Inflammatory macrophage (primary cell): Measurements from ENCODE around the gene NAA50.

Experiments used
- DNase-seq, 2 donors: peaks; one replicate each; pipeline ENCODE4 v3.0.0-alpha.2; 2020 to 2022
- total RNA-seq, 18 experiments: gene quantifications; one replicate each; lab custom pipeline; 2026; ENCODE audit warnings: mixed read lengths in 6 of 18, inconsistent platforms in 2 of 18; lab: John Stamatoyannopoulos, UW

NAA50 gene
- total RNA-seq = 98.9 to 329 (median 222) reads per million in 18 experiments

DNA sequence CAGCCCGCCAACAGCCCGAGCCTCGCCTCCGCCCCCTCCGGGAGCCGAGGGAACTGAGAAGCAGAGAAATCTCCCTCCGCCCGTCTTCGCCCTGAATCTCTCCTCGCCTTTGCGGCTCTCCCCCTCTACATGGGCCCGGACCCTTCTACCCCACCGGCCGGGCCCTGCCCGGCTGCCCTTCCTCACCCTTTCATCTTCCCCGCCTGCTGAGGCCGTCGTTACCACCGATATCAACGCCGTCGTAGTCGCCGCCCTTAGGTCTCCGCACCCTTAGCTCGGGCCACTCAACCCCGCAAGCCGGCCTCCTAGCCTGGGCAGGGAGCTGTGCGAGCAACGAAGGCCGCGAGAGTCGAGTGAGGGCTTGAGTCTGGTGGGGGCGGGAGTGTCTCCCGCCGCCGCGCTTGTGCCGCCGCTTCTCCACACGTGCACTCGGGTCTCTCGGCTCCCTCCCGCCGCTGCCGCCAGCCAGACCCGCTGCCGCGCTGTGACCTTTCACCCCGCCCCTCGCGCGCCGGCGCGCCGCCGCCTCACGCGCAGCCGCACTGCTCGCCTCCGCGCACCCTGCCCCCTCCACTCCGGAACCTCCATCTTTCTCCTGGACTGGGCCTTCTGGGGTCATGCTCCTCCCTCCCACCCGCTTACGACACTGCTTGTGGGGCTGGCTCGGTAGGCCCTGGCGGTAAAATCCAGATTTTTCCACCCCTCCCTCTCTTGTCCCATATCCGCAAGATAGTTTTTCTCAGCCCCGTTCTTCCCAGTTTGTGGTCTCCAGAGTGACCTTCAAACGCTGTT is at the start of gene NAA50:
Gene NAA50 (minus strand): TSS at position 494 of the 792 bp plus-strand sequence. CDS start 300 bp downstream, at position 194.
- DNase-seq = peak; percentile 96

DNA sequence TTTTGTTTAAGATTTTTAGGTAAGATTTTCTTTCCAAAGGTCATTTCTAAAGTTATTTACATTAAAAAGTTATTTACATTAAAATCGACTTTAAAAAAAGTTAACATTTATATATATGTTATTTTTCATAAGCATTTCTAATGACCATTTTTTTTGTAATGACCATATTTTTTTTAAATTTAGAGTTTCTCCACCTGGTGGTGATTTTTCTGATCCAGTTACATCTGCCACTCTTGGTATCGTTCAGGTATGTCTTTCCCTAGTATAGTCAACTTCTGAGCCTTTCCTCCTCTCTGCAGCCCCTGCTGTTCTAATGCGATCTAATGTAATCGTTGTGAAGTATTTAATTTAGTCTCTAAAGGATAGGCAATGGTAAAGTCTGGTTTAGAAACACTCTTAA is 49.6 kb upstream of the NAA50 start:
- no peak for DNase-seq

DNA sequence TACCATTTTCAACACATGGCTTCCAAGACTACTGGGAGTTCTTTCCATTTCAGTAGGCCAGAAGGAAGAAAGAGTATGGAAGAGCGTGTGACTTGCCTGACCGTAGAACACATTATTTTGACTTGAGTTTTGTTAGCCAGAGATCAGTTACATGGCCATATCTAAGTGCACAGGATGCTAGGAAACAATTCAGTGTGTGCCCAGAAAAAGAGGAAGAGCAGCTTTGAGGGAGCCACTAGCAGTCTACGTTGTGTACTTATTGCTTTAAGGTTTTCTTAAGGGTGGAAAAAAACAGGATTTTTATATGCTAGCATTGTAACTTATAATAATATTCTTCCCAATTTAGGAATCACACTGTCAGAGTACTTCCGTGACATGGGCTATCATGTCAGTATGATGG is 48.5 kb upstream of the NAA50 start:
- no peak for DNase-seq

DNA sequence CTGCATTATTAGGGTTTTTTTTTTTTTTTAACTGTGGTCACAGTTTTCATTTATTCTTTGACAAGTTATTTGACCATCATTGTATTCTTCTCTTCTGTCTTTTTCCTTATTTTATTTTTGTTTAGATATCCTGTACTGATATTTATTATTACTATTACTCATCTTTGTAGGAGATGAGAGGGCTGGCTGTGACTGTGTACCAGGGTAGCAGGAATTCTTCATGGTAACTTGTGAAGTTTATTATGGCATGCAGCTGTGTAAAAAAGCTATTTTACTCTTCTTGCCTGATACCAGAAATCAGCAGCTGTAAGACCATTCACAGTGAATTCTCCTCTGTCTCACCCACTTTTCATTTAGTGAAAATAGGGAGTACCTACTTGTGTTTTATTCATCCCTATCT is 45.3 kb upstream of the NAA50 start:
- DNase-seq = no peak

GRCh38 chr3:113783980-113784379 is 37.9 kb upstream of the NAA50 start:
- peak; percentile 34 to 51 for DNase-seq

- peak; percentile 61 to 76 for DNase-seq
Measured at GRCh38 chr3:113783463-113783862, 37.4 kb upstream of the NAA50 start.

DNA sequence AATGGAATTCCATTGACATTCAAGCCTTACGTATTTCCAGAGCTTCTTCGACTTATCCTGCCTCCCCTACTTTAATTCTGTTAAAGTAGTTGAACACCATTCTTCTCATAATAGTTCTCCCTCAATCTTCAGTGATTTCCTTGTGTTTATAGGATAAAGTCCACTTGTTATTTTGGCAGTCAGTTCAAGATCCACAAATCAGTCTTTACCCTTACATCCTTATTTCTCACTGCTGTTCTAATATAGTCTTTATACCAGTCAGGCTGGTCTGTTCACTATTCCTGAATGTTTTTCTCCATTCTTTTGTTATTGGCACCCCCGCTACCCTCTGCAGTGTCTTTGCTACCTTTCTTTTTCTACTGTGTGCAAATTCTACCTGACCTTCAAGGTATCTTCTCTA is 30.5 kb upstream of the NAA50 start:
- no peak for DNase-seq

- peak; percentile 73 to 80 for DNase-seq
Measured at GRCh38 chr3:113775516-113775915, 29.5 kb upstream of the NAA50 start.

DNA sequence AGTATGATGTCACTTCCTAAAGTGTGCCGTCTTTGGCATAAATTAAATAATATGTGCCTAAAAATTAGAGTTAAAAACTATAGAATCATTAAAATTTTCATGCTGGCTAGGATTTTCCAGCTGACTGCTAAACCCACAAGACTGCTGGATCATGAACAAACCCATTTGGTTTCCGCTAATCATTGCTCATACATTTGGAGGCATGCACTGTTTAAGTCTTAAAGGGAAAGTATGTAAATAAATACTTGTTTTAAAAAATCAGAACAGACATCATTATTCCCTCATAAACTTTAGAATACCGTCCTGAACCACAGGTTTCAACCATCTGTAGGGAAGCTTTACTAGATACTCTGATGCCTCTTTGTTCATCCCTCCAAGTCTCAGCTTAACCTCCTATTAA is 27.3 kb upstream of the NAA50 start:
- no peak for DNase-seq

DNA sequence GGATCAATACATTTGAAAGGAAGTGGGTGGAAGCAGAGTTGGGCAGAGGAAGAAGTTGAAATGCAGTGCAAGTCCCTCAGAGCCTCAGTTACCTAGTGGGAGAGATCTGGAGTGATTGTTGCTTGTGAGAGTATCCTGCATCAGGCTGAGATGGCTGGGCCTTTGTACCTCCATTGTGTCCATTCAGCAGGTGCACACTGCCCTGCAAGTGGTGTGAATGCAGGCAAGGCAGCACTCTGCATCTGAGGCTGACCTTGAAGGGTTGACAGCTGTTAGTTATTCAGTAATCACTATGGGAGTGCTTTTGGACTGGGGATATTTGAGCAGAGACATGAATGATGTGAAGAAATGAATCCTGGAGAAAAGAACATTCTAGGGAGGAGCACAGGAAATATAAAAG is 25.9 kb upstream of the NAA50 start:
- no peak for DNase-seq

GRCh38 chr3:113769551-113769950 is 23.5 kb upstream of the NAA50 start:
- DNase-seq = peak; percentile 37 to 43

GRCh38 chr3:113764698-113765097 is 18.6 kb upstream of the NAA50 start:
- peak in 1 of 2 donors; percentile 1 for DNase-seq

DNA sequence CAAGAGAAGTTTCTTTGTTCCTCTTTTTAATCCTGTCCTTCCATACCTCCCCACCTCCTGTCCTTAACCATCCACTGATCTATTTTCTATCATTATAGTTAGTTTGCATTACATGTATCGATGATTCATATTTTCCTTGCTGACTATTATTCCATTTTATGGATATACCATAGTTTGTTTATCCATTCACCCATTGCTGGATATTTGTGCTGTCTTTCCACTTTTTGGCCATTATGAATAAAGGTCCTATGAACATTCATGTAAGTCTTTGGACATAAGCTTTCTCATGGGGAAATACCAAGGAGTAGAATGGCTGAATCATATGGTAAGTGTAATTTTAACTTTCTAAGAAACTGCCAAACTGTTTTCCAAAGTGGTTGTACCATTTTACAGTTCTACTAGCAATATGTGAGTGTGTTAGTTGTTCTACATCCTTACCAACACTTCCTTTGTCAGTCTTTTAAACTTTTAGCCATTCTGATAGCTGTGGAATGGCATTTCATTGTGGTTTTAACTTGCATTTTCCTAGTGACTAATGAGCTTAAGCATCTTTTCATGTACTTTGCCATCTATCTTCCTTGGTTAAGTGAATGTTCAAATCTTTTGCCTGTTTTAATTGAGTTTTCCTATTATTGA is 12.5 kb upstream of the NAA50 start:
- peak in 1 of 2 donors; percentile 2 for DNase-seq

DNA sequence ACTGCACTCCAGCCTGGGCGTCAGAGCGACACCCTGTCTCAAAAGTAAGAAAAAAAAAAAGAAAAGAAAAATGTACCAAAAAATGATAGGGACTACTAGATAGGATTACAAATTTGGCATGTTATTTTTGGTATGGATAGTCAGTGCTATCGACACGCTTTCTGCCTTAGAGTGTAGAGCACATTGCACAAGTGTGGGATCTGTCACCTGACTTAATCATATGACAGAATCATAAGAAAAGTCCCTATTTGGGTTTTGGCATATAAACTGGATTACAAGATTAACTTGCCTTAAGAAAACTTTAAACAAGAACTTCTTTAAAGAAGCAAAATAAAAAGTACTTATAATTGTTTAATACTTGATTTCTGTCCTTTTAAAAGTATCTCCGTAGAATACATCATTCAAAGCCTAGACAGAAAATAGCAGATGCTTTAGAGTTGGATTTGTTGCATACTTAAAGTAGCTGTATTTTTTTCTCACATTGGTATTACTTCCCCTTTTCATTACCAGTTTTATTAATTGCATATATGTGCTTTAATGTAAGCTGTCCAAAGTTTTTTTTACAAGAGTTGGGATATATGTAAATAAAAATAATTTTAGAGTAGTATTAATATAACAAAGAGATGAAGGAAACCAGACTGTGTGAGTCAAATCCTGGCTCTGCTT is 8.6 kb upstream of the NAA50 start:
- peak; percentile 70 to 75 for DNase-seq

GRCh38 chr3:113753376-113753985 is 7.4 kb upstream of the NAA50 start:
- DNase-seq = no peak

- DNase-seq = peak in 1 of 2 donors; percentile 58
Measured at GRCh38 chr3:113751141-113751540, 5.1 kb upstream of the NAA50 start.

GRCh38 chr3:113747283-113748046 is 1.4 kb upstream of the NAA50 start:
- DNase-seq = peak; percentile 58 to 63

GRCh38 chr3:113746548-113747282 is 666 bp upstream of the NAA50 start, which contains the start of gene ATP6V1A:
Gene ATP6V1A (plus strand): TSS chr3:113747035. CDS start chr3:113778754, 31,719 bp downstream.
- peak; percentile 92 to 94 for DNase-seq

DNA sequence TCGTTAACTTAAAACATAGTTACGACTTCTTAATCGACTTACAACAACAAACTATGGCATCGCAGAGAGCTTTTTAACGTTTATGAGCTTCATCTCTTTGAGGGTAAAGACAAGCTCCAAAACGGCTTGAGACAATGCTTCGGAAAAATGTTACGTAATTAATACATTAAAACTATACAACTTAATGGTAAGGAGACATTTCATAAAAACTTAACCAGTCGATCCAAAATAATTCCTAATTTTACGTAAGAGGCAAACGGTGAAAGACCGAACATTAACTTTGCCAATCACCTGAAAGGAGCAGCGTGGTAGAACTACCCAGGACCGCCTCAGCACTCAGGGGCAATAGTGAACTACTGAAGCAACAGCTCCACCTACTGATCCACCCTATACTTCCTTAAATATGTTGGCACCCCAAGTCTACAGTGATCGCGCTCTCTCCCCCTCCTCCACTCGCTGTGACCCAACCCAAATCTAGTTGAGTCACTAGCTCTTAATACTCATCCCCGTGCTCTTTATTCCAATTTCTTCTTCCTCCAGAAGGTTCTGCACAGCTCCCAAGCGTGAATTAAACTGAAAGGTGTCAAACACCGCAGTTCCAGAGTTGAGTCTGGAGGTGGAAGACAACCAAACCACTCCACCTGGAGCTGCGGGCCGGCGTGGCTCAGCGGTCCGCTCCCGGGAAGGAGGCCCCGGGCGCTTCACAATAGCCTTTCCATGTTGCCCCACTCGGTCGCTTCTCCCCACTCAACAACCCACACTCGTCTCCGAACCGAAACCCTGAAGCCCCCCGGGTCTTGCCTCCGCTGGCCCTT is 901 bp downstream of the NAA50 start:
- DNase-seq = peak; percentile 92

DNA sequence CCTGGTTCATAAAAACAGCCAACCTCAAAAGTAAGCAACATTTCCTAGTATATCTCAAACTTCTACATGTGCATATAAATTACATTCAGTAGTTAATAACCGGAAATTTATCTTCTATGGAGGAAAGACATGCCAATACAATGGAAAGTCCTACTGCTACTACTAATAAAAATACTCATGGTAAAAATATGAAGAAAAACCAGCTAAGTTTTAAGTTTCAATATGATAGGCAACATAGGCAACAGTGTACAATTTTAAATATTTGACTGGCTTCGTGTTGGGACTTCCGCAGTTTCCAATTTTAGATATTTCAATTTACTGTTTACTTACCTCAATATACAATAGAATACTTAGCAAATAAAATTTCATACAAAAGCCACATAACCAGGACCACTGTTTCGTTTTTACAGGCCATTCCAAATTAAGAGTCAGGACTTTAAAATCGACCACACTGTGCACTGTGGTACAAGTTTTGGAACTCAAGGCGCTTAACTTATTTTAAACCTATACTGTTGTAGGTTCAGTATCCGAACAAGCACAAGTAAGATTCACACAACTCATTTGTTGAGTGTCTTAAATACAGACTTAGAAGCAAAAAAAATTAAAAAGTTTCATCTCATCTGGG is 2.9 kb downstream of the NAA50 start:
- no peak for DNase-seq
